SK-N-MC (cell line): ENCODE measurements around the gene PID1.

ENCODE experiments used
- DNase-seq: peaks from one replicate; pipeline ENCODE4 v3.0.0-alpha.2; 2011; ENCODE audit warnings: low read depth, low spot score
- H3K27ac ChIP-seq: fragments of 200-600 bp; sonication (generic); 2 replicates; pipeline ENCODE4 v1.5.1; 2016; ENCODE audit warnings: mixed run types
- H3K36me3 ChIP-seq: fragments of 200-600 bp; sonication (generic); 2 replicates; pipeline ENCODE4 v1.6.1; 2017; ENCODE audit warnings: antibody characterized with exemption, low read length, mixed read lengths; ENCODE audit not compliant: insufficient read depth
- H3K4me3 ChIP-seq: fragments of 200-600 bp; sonication (generic); 2 replicates; pipeline ENCODE4 v1.5.1; 2016
- H3K9ac ChIP-seq: fragments of 200-600 bp; sonication (generic); 2 replicates; pipeline ENCODE4 v1.8.0; 2017; ENCODE audit warnings: mixed run types, mixed read lengths; ENCODE audit not compliant: insufficient read length
- H3K9me3 ChIP-seq: fragments of 200-600 bp; sonication (generic); 2 replicates; pipeline ENCODE4 v1.6.1; 2017; ENCODE audit warnings: low read depth, mild to moderate bottlenecking, antibody characterized with exemption, low read length, moderate library complexity, mixed read lengths
- EZH2 ChIP-seq: fragments of 200-600 bp; sonication (generic); IDR thresholded peaks from one replicate; pipeline ENCODE4 v1.6.1; 2017; ENCODE audit warnings: antibody characterized with exemption
- FOXP2 ChIP-seq: optimal IDR thresholded peaks from 2 replicates; pipeline ENCODE3; 2011; ENCODE audit warnings: mild to moderate bottlenecking, moderate library complexity; ENCODE audit not compliant: insufficient read depth; ENCODE audit errors: extremely low read length, control extremely low read depth
- POLR2AphosphoS5 ChIP-seq: IDR thresholded peaks from 2 replicates; pipeline ENCODE4 v1.6.1; 2012; ENCODE audit warnings: mild to moderate bottlenecking, low read depth, low read length, borderline replicate concordance

Gene PID1

GRCh38 chr2:229269941-229270340 lies 1.1 kb downstream of the PID1 start:
- Histone ChIP-seq H3K36me3 (no peaks in the 10 kb centered on the region), H3K27ac (no peak overlapping the region), H3K9me3 (no peaks in the 10 kb centered on the region), H3K9ac (no peak overlapping the region), H3K4me3 (peak overlapping the region; percentile 75)
- TF ChIP-seq FOXP2 (no peak), EZH2 (no peak)
- DNase-seq, result no peak

- TF ChIP-seq POLR2AphosphoS5, result no peak
- no peak for TF ChIP-seq EZH2
- TF ChIP-seq FOXP2, result no peak
- Histone ChIP-seq H3K36me3 (no peaks in the 10 kb centered on the region), H3K9me3 (no peaks in the 10 kb centered on the region), H3K4me3 (peak overlapping the region; percentile 7; the same call in 1 of the 2 replicates), H3K27ac (no peak overlapping the region), H3K9ac (no peak overlapping the region)
- no peak for DNase-seq
Measured at GRCh38 chr2:229269146-229269545, 1.9 kb downstream of the PID1 start.

- Histone ChIP-seq H3K9ac (no peak overlapping the region), H3K4me3 (peak overlapping the region; percentile 7; the same call in 1 of the 2 replicates), H3K9me3 (no peaks in the 10 kb centered on the region), H3K36me3 (no peaks in the 10 kb centered on the region), H3K27ac (no peak overlapping the region)
- no peak for TF ChIP-seq POLR2AphosphoS5
- TF ChIP-seq EZH2, result no peak
- no peak for TF ChIP-seq FOXP2
- no peak for DNase-seq
Measured at GRCh38 chr2:229268626-229269025, 2.5 kb downstream of the PID1 start.

GRCh38 chr2:229267080-229267479 lies 4.0 kb downstream of the PID1 start:
- H3K9me3 ChIP-seq, result no peaks in the 10 kb centered on the region
- H3K27ac ChIP-seq, result no peak overlapping the region
- TF ChIP-seq EZH2, result no peak
- no peak for TF ChIP-seq POLR2AphosphoS5
- TF ChIP-seq FOXP2, result no peak
- peaks cover 4% of the 10 kb centered on the region; the same call in 1 of the 2 replicates for H3K36me3 ChIP-seq
- H3K9ac ChIP-seq, result no peak overlapping the region
- H3K4me3 ChIP-seq, result no peak overlapping the region
- no peak for DNase-seq

- Histone ChIP-seq H3K9ac (no peak overlapping the region), H3K9me3 (no peaks in the 10 kb centered on the region), H3K4me3 (no peak overlapping the region), H3K27ac (no peak overlapping the region), H3K36me3 (peaks cover 12% of the 10 kb centered on the region; the same call in 1 of the 2 replicates)
- DNase-seq, result no peak
- TF ChIP-seq EZH2, result no peak
- TF ChIP-seq POLR2AphosphoS5, result no peak
- TF ChIP-seq FOXP2, result no peak
Measured at GRCh38 chr2:229265727-229266126, 5.4 kb downstream of the PID1 start.

- Histone ChIP-seq H3K9me3 (no peaks in the 10 kb centered on the region), H3K4me3 (no peak overlapping the region), H3K36me3 (peaks cover 12% of the 10 kb centered on the region; the same call in 1 of the 2 replicates), H3K27ac (no peak overlapping the region), H3K9ac (no peak overlapping the region)
- no peak for TF ChIP-seq POLR2AphosphoS5
- TF ChIP-seq FOXP2, result no peak
- no peak for TF ChIP-seq EZH2
- no peak for DNase-seq
Measured at GRCh38 chr2:229261599-229261998, 9.5 kb downstream of the PID1 start.

GRCh38 chr2:229261076-229261475 lies 10.0 kb downstream of the PID1 start:
- DNase-seq, result no peak
- TF ChIP-seq FOXP2, result no peak
- TF ChIP-seq POLR2AphosphoS5, result no peak
- no peak for TF ChIP-seq EZH2
- H3K36me3 ChIP-seq, result peaks cover 12% of the 10 kb centered on the region; the same call in 1 of the 2 replicates

GRCh38 chr2:229257985-229258384 lies 13.1 kb downstream of the PID1 start:
- H3K36me3 ChIP-seq, result peaks cover 12% of the 10 kb centered on the region; the same call in 1 of the 2 replicates
- H3K9ac ChIP-seq, result no peak overlapping the region
- no peaks in the 10 kb centered on the region for H3K9me3 ChIP-seq
- no peak for TF ChIP-seq EZH2
- no peak for TF ChIP-seq FOXP2
- no peak for TF ChIP-seq POLR2AphosphoS5
- no peak for DNase-seq
- H3K4me3 ChIP-seq, result no peak overlapping the region
- H3K27ac ChIP-seq, result no peak overlapping the region

More at GRCh38 chr2:229261076-229261475, 10.0 kb downstream of the PID1 start:
- H3K9me3 ChIP-seq, result no peaks in the 10 kb centered on the region
- H3K27ac ChIP-seq, result no peak overlapping the region
- no peak overlapping the region for H3K9ac ChIP-seq
- H3K4me3 ChIP-seq, result no peak overlapping the region

GRCh38 chr2:229256376-229256775 lies 14.7 kb downstream of the PID1 start:
- H3K4me3 ChIP-seq, result no peak overlapping the region
- H3K9me3 ChIP-seq, result no peaks in the 10 kb centered on the region
- no peak for DNase-seq

GRCh38 chr2:229254206-229254605 lies 16.9 kb downstream of the PID1 start:
- no peak overlapping the region for H3K4me3 ChIP-seq
- TF ChIP-seq EZH2 (no peak), POLR2AphosphoS5 (no peak), FOXP2 (no peak)
- no peaks in the 10 kb centered on the region for H3K9me3 ChIP-seq
- H3K36me3 ChIP-seq, result no peaks in the 10 kb centered on the region
- no peak for DNase-seq
- no peak overlapping the region for H3K9ac ChIP-seq
- H3K27ac ChIP-seq, result no peak overlapping the region

More at GRCh38 chr2:229256376-229256775, 14.7 kb downstream of the PID1 start:
- no peak for TF ChIP-seq POLR2AphosphoS5
- no peak for TF ChIP-seq EZH2
- TF ChIP-seq FOXP2, result no peak
- Histone ChIP-seq H3K36me3 (peaks cover 3% of the 10 kb centered on the region; the same call in 1 of the 2 replicates), H3K27ac (no peak overlapping the region), H3K9ac (no peak overlapping the region)
